SK-N-SH (cell line): Measurements from ENCODE around the gene NKIRAS1. TPM values are rescaled to one million over a fixed set of nuclear protein-coding genes. Genes with fewer than 3 reads are reported as not detected.
A peak's percentile ranks its signal among the peaks of the same experiment; 100 is the strongest.

Experiments
- CTCF ChIA-PET: fragments of 300-600, 350-600 bp; formaldehyde crosslinking; extraction: SDS; loops from one replicate; lab custom pipeline; 2021; lab: Yijun Ruan, JAX
- POLR2A ChIA-PET: fragments of 350-600 bp; sonication (Branson Sonifier 250); formaldehyde crosslinking; extraction: SDS; loops from one replicate; lab custom pipeline; 2020; ENCODE audit warnings: antibody characterized with exemption, inconsistent platforms; lab: Yijun Ruan, JAX
- DNase-seq: peaks from one replicate; pipeline ENCODE4 v3.0.0; 2012
- H2AFZ ChIP-seq: fragments of 200-600 bp; sonication (generic); 2 replicates; pipeline ENCODE4 v1.8.1; 2016; ENCODE audit warnings: antibody characterized with exemption, mild to moderate bottlenecking, low read depth
- H3F3A ChIP-seq: fragments of 200-600 bp; sonication (generic); replicated peaks from 2 replicates; pipeline ENCODE3; 2016; ENCODE audit warnings: antibody characterized with exemption, mild to moderate bottlenecking; ENCODE audit not compliant: insufficient read depth
- H3K27ac ChIP-seq, 2 experiments: fragments of 200-500 bp in 1 of 2; fragments of 200-600 bp in 1 of 2; sonication (Bioruptor generic) in 1 of 2; sonication (generic), shearing (Covaris generic) in 1 of 2; 2 replicates each; pipeline versions ENCODE4 v1.5.1 to v1.6.1; 2014 to 2016; ENCODE audit warnings: low read depth in 2 of 2, inconsistent platforms in 1 of 2, low read length in 1 of 2, mild to moderate bottlenecking in 1 of 2, mixed read lengths in 1 of 2
- H3K27me3 ChIP-seq: fragments of 200-600 bp; sonication (generic), shearing (Covaris generic); 2 replicates; pipeline ENCODE4 v1.6.1; 2016; ENCODE audit warnings: mixed run types; ENCODE audit not compliant: insufficient read depth
- H3K36me3 ChIP-seq, 2 experiments: fragments of 200-500 bp in 1 of 2; fragments of 200-600 bp in 1 of 2; sonication (Bioruptor generic) in 1 of 2; sonication (generic) in 1 of 2; replicated peaks in 1 of 2; 2 replicates each; pipeline versions ENCODE3 to v1.5.1; 2014 to 2016; ENCODE audit warnings: low read length in 1 of 2, mild to moderate bottlenecking in 1 of 2; ENCODE audit not compliant: insufficient read depth in 2 of 2, control insufficient read depth in 1 of 2
- H3K4me1 ChIP-seq, 2 experiments: fragments of 200-500 bp in 1 of 2; fragments of 200-600 bp in 1 of 2; sonication (Bioruptor generic) in 1 of 2; sonication (generic), shearing (Covaris generic) in 1 of 2; 2 replicates each; pipeline versions ENCODE4 v1.5.1 to v1.6.1; 2014 to 2016; ENCODE audit warnings: low read depth in 1 of 2, low read length in 1 of 2, mixed run types in 1 of 2; ENCODE audit not compliant: insufficient read depth in 2 of 2, control insufficient read depth in 1 of 2
- H3K4me2 ChIP-seq: fragments of 200-600 bp; sonication (generic), shearing (Covaris generic); 2 replicates; pipeline ENCODE4 v1.6.1; 2017; ENCODE audit warnings: mixed run types
- H3K4me3 ChIP-seq, 2 experiments: fragments of 200-500 bp in 1 of 2; fragments of 200-600 bp in 1 of 2; sonication (Bioruptor generic) in 1 of 2; sonication (generic), shearing (Covaris generic) in 1 of 2; 2 replicates each; pipeline versions ENCODE4 v1.5.1 to v1.8.1; 2014 to 2016; ENCODE audit warnings: low read depth in 2 of 2, inconsistent platforms in 1 of 2, low read length in 1 of 2, mild to moderate bottlenecking in 1 of 2, mixed read lengths in 1 of 2, moderate library complexity in 1 of 2
- H3K79me2 ChIP-seq: fragments of 200-600 bp; sonication (generic); 2 replicates; pipeline ENCODE4 v1.8.1; 2017; ENCODE audit warnings: mild to moderate bottlenecking; ENCODE audit not compliant: insufficient read depth
- H3K9ac ChIP-seq: fragments of 200-600 bp; sonication (generic); 2 replicates; pipeline ENCODE4 v1.6.1; 2017; ENCODE audit warnings: mixed run types
- H3K9me2 ChIP-seq: fragments of 200-600 bp; sonication (generic); 2 replicates; pipeline ENCODE4 v1.6.1; 2017; ENCODE audit warnings: mixed run types
- H3K9me3 ChIP-seq: fragments of 200-600 bp; sonication (generic); 2 replicates; pipeline ENCODE4 v1.6.1; 2017; ENCODE audit warnings: mixed run types, mild to moderate bottlenecking, moderate library complexity
- H4K20me1 ChIP-seq: fragments of 200-600 bp; sonication (generic); 2 replicates; pipeline ENCODE4 v1.6.1; 2017; ENCODE audit warnings: mild to moderate bottlenecking, mixed run types; ENCODE audit not compliant: insufficient read depth
- CHD2 ChIP-seq: fragments of 150-350 bp; IDR thresholded peaks from 2 replicates; pipeline ENCODE4 v1.6.1; 2018; ENCODE audit warnings: low read length; ENCODE audit not compliant: partially characterized antibody
- CTCF ChIP-seq: fragments of 200-600 bp; sonication (generic); IDR thresholded peaks from 2 replicates; pipeline ENCODE4 v1.6.1; 2017; ENCODE audit warnings: antibody characterized with exemption, mild to moderate bottlenecking, moderate library complexity
- EZH2phosphoT487 ChIP-seq: fragments of 200-600 bp; sonication (generic); IDR thresholded peaks from 2 replicates; pipeline ENCODE4 v1.6.1; 2017; ENCODE audit warnings: low read depth, mixed run types, mild to moderate bottlenecking, antibody characterized with exemption, moderate library complexity, borderline replicate concordance
- FOSL2 ChIP-seq: IDR thresholded peaks from 2 replicates; pipeline ENCODE4 v1.4.0; 2012; ENCODE audit warnings: low read depth, mild to moderate bottlenecking, moderate library complexity, borderline replicate concordance
- GABPA ChIP-seq: IDR thresholded peaks from 2 replicates; pipeline ENCODE4 v1.4.0; 2012; ENCODE audit warnings: low read depth, mild to moderate bottlenecking
- GATA2 ChIP-seq: sonication (generic); formaldehyde crosslinking; IDR thresholded peaks from 2 replicates; pipeline ENCODE4 v1.5.0; 2020; ENCODE audit warnings: mild to moderate bottlenecking, missing genetic modification reagents
- MEF2A ChIP-seq: IDR thresholded peaks from 2 replicates; pipeline ENCODE4 v1.4.0; 2012; ENCODE audit warnings: low read depth, borderline replicate concordance
- MXI1 ChIP-seq: IDR thresholded peaks from 2 replicates; pipeline ENCODE4 v1.6.1; 2012; ENCODE audit warnings: mild to moderate bottlenecking, low read depth, low read length, improper control_type of control experiment
- NFIC ChIP-seq: IDR thresholded peaks from 2 replicates; pipeline ENCODE4 v1.4.0; 2012; ENCODE audit warnings: borderline replicate concordance
- NRF1 ChIP-seq: IDR thresholded peaks from 2 replicates; pipeline ENCODE4 v1.6.1; 2012; ENCODE audit warnings: low read depth, mild to moderate bottlenecking, low read length
- PBX3 ChIP-seq: IDR thresholded peaks from 2 replicates; pipeline ENCODE4; 2012
- POLR2AphosphoS5 ChIP-seq: IDR thresholded peaks from 2 replicates; pipeline ENCODE4 v1.6.1; 2012; ENCODE audit warnings: low read depth, low read length
- RAD21 ChIP-seq: IDR thresholded peaks from 2 replicates; pipeline ENCODE4 v1.6.1; 2012; ENCODE audit warnings: mild to moderate bottlenecking, low read length
- RFX5 ChIP-seq: IDR thresholded peaks from 2 replicates; pipeline ENCODE4 v1.6.1; 2012; ENCODE audit warnings: mild to moderate bottlenecking, improper control_type of control experiment, low read length
- RXRA ChIP-seq: IDR thresholded peaks from 2 replicates; pipeline ENCODE4 v1.4.0; 2012; ENCODE audit warnings: low read depth, mild to moderate bottlenecking, borderline replicate concordance
- SIN3A ChIP-seq: IDR thresholded peaks from 2 replicates; pipeline ENCODE4 v1.6.1; 2012; ENCODE audit warnings: low read depth, mild to moderate bottlenecking, low read length, moderate library complexity, borderline replicate concordance
- TAF1 ChIP-seq: IDR thresholded peaks from 2 replicates; pipeline ENCODE4 v1.6.1; 2012; ENCODE audit warnings: low read depth, mild to moderate bottlenecking, low read length, moderate library complexity, borderline replicate concordance
- TCF12 ChIP-seq: IDR thresholded peaks from 2 replicates; pipeline ENCODE4 v1.4.0; 2012
- TEAD4 ChIP-seq: IDR thresholded peaks from 2 replicates; pipeline ENCODE4 v1.4.0; 2012; ENCODE audit warnings: mild to moderate bottlenecking, borderline replicate concordance; ENCODE audit not compliant: insufficient read depth
- YY1 ChIP-seq: IDR thresholded peaks from 2 replicates; pipeline ENCODE4 v1.4.0; 2012; ENCODE audit warnings: low read depth, mild to moderate bottlenecking
- WGBS: methylation state at CpG from one replicate; pipeline ENCODE4 v1.1.6; 2017; ENCODE audit warnings: low lambda C conversion rate; 5-methylcytosine and 5-hydroxymethylcytosine counted together
- polyA plus RNA-seq, 3 experiments: library from polyadenylated mRNA; depleted of rRNA; stranded (reverse); fragments of >200 nt; gene quantifications; 2 replicates each; pipeline ENCODE4 v1.2.3, GENCODE V29; 2012

Gene NKIRAS1
- polyA plus RNA-seq, 1 of the 3 experiments (the other 2 are of a cell fraction), result 8.1 TPM

- peaks cover 57% of the 10 kb centered on the region for H4K20me1 ChIP-seq
- H3K27me3 ChIP-seq, result no peaks in the 10 kb centered on the region
- H3K9ac ChIP-seq, result no peak overlapping the region
- WGBS, result 95% methylated on average over 2 of the region's 2 CpGs
- CTCF ChIA-PET, result interaction anchor here (0.8 to 1.4 kb wide), 2 partner anchors 35 to 43 kb away, joined by 3 to 5 read pairs; no protein-coding TSS in a partner anchor
- H3K27ac ChIP-seq, result no peak overlapping the region
- H3K36me3 ChIP-seq, result peaks cover 0 to 9% of the 10 kb centered on the region in 2 experiments
- POLR2A ChIA-PET, result interaction anchor here (0.7 kb wide), 1 partner anchor 988 kb away, joined by 3 read pairs; no protein-coding TSS in a partner anchor
- no peak overlapping the region for H2AFZ ChIP-seq
- no peak for DNase-seq
- no peaks in the 10 kb centered on the region for H3F3A ChIP-seq
- peaks cover 8 to 21% of the 10 kb centered on the region in 2 experiments for H3K4me1 ChIP-seq
- no peak overlapping the region for H3K4me3 ChIP-seq
- H3K79me2 ChIP-seq, result peaks cover 40% of the 10 kb centered on the region
- H3K9me3 ChIP-seq, result no peaks in the 10 kb centered on the region
- TF ChIP-seq PBX3 (no peak), GATA2 (CRISPR knock-in tag) (no peak), YY1 (no peak), NRF1 (no peak), RXRA (no peak), CHD2 (no peak), TCF12 (no peak), RFX5 (no peak), NFIC (no peak), MEF2A (no peak), RAD21 (no peak), SIN3A (no peak), GABPA (no peak), POLR2AphosphoS5 (no peak)
- H3K4me2 ChIP-seq, result peak overlapping the region; percentile 41
- H3K9me2 ChIP-seq, result no peaks in the 10 kb centered on the region
These were observed 39.9 kb downstream of the NKIRAS1 start for GRCh38 chr3:23876923-23877322.

- CTCF ChIA-PET, result interaction anchor here (0.6 to 2.5 kb wide), 4 partner anchors 13 to 848 kb away, joined by 3 to 6 read pairs (median 5); no protein-coding TSS in a partner anchor
- Histone ChIP-seq H3K4me2 (no peak overlapping the region), H2AFZ (no peak overlapping the region), H3K27me3 (no peaks in the 10 kb centered on the region), H3K9me2 (no peaks in the 10 kb centered on the region), H3K79me2 (peaks cover 34% of the 10 kb centered on the region), H3F3A (no peaks in the 10 kb centered on the region), H4K20me1 (peaks cover 48% of the 10 kb centered on the region), H3K27ac (no peak overlapping the region), H3K4me1 (peaks cover 8 to 21% of the 10 kb centered on the region in 2 experiments), H3K4me3 (no peak overlapping the region), H3K36me3 (no peaks in the 10 kb centered on the region), H3K9me3 (no peaks in the 10 kb centered on the region), H3K9ac (no peak overlapping the region)
- POLR2A ChIA-PET, result no interaction called here
- 80% methylated on average over 4 of the region's 4 CpGs for WGBS
- TF ChIP-seq FOSL2, result no peak
- no peak for TF ChIP-seq EZH2phosphoT487
- TF ChIP-seq RAD21, result no peak
- TF ChIP-seq TAF1, result no peak
- no peak for TF ChIP-seq CTCF
- TF ChIP-seq GATA2 (CRISPR knock-in tag), result no peak
- TF ChIP-seq CHD2, result no peak
- no peak for TF ChIP-seq TEAD4
- no peak for TF ChIP-seq MXI1
- no peak for TF ChIP-seq MEF2A
- no peak for DNase-seq
These were observed 41.6 kb downstream of the NKIRAS1 start for GRCh38 chr3:23875113-23875725.
